Measurements from ENCODE around the gene FUT7. TPM values are rescaled to one million over a fixed set of nuclear protein-coding genes. Genes with fewer than 3 reads are reported as not detected.

FUT7 gene
- total and polyA plus RNA-seq, 8 donors = 0.12 to 0.19 (median 0.18) TPM; not detected in 5

- no peak for FAIRE-seq
- ATAC-seq = peak; percentile 29 to 46 (median 39)
- Histone ChIP-seq H3K36me3 (no peaks in the 10 kb centered on the region), H3K9me3 (no peaks in the 10 kb centered on the region), H3K27me3 (peaks cover 0 to 7% (median 0%) of the 10 kb centered on the region in 4 donors), H3K4me1 (peaks cover 7 to 20% (median 16%) of the 10 kb centered on the region in 3 donors), H3K4me3 (no peak overlapping the region), H3K27ac (no peak overlapping the region)
- TF ChIP-seq, protein P1, sequence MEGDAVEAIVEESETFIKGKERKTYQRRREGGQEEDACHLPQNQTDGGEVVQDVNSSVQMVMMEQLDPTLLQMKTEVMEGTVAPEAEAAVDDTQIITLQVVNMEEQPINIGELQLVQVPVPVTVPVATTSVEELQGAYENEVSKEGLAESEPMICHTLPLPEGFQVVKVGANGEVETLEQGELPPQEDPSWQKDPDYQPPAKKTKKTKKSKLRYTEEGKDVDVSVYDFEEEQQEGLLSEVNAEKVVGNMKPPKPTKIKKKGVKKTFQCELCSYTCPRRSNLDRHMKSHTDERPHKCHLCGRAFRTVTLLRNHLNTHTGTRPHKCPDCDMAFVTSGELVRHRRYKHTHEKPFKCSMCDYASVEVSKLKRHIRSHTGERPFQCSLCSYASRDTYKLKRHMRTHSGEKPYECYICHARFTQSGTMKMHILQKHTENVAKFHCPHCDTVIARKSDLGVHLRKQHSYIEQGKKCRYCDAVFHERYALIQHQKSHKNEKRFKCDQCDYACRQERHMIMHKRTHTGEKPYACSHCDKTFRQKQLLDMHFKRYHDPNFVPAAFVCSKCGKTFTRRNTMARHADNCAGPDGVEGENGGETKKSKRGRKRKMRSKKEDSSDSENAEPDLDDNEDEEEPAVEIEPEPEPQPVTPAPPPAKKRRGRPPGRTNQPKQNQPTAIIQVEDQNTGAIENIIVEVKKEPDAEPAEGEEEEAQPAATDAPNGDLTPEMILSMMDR (IDR thresholded peaks at IDR 0.05) = peak; percentile 57 to 61 (median 57)
- intact Hi-C loops (cut with DNase I) = loop anchor here in 1 of 3 donors (2.0 kb wide), 1 partner anchor 15 kb away; no protein-coding TSS in a partner anchor
- DNase-seq = peak; percentile 63 to 90 (median 80)
- WGBS, 2 donors = 32 to 35% methylated on average over 38 of the region's 38 CpGs
Observed at GRCh38 chr9:137049544-137050449, 17.9 kb upstream of the FUT7 start.

GRCh38 chr9:137048655-137049543 lies 17.0 kb upstream of the FUT7 start:
- FAIRE-seq (no peak), DNase-seq (no peak), ATAC-seq (no peak)
- no peaks in the 10 kb centered on the region for H3K9me3 ChIP-seq
- peaks cover 0 to 7% (median 0%) of the 10 kb centered on the region in 4 donors for H3K27me3 ChIP-seq
- TF ChIP-seq, protein P1 (IDR thresholded peaks at IDR 0.05) = no peak
- WGBS, 2 donors = 25 to 39% methylated on average over 39 to 72 of the region's 72 CpGs
- no peak overlapping the region for H3K27ac ChIP-seq
- peaks cover 5 to 23% (median 10%) of the 10 kb centered on the region in 3 donors for H3K4me1 ChIP-seq
- H3K36me3 ChIP-seq = no peaks in the 10 kb centered on the region
- no peak overlapping the region for H3K4me3 ChIP-seq
- intact Hi-C loops (cut with DNase I) = loop anchor here in 1 of 3 donors (2.0 kb wide), 1 partner anchor 16 kb away; no protein-coding TSS in a partner anchor

DNA sequence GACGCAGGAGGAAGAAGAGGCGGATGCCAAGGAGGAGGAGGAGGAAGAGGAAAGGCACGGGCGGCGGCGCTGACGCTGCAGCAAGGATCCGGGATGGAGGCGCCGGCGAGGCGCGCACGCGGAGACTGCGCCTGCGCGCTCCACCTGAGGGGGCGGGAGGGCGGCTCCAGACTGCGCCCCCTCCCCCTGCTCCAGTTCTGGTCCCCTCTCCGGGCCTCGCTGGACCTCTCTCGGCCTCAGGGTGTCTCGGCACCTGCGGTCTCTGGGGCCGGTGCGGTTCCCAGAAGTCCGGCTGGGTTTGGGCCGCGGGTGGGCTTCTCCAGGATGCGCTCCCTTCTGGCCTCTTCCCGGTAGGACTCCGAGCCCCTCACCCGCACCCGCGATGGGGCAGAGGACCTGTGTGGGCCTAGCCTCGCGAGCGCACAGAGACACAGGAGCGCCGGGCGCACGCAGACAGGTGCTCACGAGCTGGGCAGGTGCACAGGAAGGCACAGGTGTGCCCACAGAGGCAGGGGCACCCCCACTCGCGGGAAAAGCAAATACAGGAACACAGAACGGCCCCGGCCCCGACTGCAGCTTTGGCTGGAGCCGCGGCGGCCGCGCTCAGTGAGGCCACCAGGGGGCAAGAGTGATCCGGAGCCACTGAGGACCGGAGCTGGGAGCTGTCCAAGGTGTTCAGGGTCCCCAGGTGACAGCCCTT lies 14.3 kb upstream of the FUT7 start, which contains the start of gene NPDC1:
NPDC1 (minus strand) TSS at position 90 of the 700 bp plus-strand sequence. CDS start 188 bp downstream, outside the sequence.
- no peaks in the 10 kb centered on the region for H3K9me3 ChIP-seq
- FAIRE-seq = no peak

More for the DNA sequence above, 14.3 kb upstream of the FUT7 start, which contains the start of gene NPDC1:
- intact Hi-C loops (cut with DNase I) = no loop called here
- H3K4me1 ChIP-seq = peaks cover 5 to 19% (median 10%) of the 10 kb centered on the region in 3 donors
- peak within 1 kb of the TSS; percentile 30 to 69 (median 48) for H3K4me3 ChIP-seq
- H3K27ac ChIP-seq = peak within 1 kb of the TSS; percentile 13 to 63 (median 52)
- TF ChIP-seq, protein P1 (IDR thresholded peaks at IDR 0.05) = peak; percentile 69 to 87 (median 81)
- peaks cover 0 to 7% (median 0%) of the 10 kb centered on the region in 4 donors for H3K27me3 ChIP-seq
- peak; percentile 63 to 80 (median 76) for ATAC-seq
- DNase-seq = peak in 5 of 6 donors; percentile 78 to 93 (median 88)
- whole genome bisulfite sequencing, 2 donors = 1% methylated on average over 55 to 57 of the region's 57 CpGs
- no peaks in the 10 kb centered on the region for H3K36me3 ChIP-seq

All from pancreas (tissue), 10 donors.